GM08714 (cell line): ENCODE measurements around the gene AQP2.

Experiments
- H3K4me3 ChIP-seq: fragments of 200-500 bp; sonication (Bioruptor generic); 2 replicates; pipeline ENCODE4 v1.5.1; 2014; ENCODE audit warnings: mild to moderate bottlenecking, low read length, inconsistent platforms
- ZNF274 ChIP-seq: IDR thresholded peaks from 2 replicates; pipeline ENCODE4 v1.6.1; 2012; ENCODE audit warnings: mild to moderate bottlenecking, low read depth, low read length

AQP2 gene

GRCh38 chr12:49953151-49953550, 2.6 kb downstream of the AQP2 start:
- TF ChIP-seq ZNF274 = no peak
- H3K4me3 ChIP-seq = no peak overlapping the region

- H3K4me3 ChIP-seq = no peak overlapping the region
- no peak for TF ChIP-seq ZNF274
Measured at GRCh38 chr12:49953961-49954846, 3.7 kb downstream of the AQP2 start.

DNA sequence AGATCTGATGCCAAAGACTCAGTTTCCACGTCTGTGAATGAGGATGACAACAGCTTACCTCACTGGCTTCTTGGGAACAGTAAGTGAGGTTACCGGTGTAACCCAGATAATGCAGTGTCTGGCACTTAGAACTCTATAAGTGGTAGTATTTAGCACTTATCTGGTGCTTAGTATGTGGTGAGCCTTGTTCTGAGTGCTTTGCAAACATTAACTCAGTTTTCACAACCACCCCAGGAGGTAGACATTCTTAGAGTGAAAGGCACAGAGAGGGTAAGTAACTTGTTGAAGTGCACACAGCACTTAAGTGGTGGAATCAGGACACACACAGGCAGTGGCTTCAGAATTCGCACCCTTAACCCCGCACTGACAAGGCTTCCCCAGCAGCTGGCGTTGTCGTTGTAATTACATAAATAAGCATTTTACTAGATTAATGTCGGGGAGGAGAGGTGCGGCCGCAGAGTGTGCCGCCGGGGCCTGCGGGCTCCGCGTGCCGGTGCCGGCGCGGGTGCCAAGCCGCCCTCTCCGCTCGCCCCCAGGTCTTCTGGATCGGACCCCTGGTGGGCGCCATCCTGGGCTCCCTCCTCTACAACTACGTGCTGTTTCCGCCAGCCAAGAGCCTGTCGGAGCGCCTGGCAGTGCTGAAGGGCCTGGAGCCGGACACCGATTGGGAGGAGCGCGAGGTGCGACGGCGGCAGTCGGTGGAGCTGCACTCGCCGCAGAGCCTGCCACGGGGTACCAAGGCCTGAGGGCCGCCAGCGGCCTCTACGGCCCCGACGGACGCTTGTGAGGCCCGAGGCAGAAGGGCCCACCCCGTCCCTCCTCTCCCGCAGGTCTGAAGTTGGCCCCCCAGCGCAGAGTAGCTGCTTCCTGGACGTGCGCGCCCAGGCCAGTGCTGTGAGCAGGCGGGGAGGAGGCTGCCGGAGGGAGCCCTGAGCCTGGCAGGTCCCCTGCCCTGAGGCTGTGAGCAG, 4.6 kb downstream of the AQP2 start:
- H3K4me3 ChIP-seq = no peak overlapping the region
- TF ChIP-seq ZNF274 = no peak

DNA sequence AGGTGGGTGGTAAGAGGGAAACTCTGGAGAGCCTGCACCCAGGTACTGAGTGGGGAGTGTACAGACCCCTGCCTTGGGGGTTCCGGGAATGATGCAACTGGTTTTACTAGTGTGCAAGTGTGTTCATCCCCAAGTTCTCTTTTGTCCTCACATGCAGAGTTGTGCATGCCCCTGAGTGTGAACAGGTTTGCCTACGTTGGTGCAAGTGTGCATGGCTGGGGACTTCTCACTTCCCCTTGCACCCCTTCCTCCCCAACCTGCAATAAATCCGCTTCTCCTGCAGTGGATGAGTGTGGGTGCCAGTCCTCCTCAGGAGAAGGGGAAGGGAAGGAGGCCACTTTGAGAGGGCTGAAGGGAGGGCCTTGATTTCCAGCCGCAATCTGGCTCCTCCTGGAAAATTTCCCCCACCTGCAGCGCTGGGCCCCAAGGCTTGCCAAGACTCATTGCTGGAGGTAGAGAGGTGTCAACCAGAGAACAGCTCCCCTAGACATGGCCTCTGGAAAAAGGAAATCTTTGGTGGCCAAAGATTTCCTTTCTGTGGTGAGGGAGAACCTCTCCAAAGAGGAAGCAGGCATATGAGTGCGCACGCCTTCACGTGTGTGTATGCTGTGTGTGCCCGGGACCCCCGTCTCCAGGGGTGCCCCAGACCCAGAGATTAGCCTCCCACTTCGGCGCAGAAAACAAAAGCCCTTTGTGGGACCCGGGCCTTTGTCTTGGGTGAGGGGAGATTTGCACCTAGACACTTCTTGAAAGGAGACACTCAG, 5.5 kb downstream of the AQP2 start:
- no peak overlapping the region for H3K4me3 ChIP-seq
- TF ChIP-seq ZNF274 = no peak

DNA sequence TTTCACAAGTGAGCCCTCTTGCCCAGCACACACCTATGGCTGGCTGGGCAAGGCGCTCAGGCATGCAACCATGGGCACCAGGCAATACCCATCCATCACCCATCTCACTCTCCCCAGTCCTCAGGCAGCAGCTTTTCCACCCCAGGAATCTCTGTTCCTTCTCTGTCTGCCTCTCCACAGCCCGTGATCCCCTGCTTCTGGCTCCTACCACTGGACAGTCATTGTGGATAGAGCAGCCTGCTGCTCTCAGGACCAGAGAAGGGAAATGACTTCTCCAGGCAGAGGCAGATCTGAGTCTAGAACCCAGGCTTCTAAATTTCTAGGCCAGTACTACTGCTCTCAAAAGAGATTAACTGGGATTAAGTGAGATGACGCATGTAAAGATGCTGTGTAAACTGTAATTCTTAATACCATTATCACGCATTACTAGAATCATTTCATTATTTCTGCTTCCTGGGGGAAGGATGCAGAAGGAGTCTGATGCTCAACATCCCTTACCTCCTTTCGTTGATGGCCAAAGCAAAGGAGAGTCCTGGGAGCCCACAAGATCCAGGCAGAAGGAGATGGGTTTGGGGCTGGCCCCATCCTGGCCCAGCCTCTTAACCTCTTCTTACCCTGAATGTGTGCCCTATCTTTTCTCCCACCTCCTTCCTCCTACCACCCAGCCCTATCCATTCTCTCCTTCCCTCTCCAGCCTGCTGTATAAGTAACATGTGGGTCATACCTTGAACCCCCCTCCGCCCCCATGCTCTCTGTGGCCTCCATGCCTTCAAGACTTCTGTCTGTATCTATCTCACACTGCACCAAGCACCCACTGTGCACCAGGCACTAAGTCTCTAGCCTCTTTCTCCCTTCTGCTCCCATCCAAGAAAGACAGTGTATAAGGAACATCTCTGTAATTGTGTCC, 6.4 kb downstream of the AQP2 start:
- TF ChIP-seq ZNF274 = no peak
- no peak overlapping the region for H3K4me3 ChIP-seq

- H3K4me3 ChIP-seq = no peak overlapping the region
- TF ChIP-seq ZNF274 = no peak
Measured at GRCh38 chr12:49957570-49957967, 7.0 kb downstream of the AQP2 start.

DNA sequence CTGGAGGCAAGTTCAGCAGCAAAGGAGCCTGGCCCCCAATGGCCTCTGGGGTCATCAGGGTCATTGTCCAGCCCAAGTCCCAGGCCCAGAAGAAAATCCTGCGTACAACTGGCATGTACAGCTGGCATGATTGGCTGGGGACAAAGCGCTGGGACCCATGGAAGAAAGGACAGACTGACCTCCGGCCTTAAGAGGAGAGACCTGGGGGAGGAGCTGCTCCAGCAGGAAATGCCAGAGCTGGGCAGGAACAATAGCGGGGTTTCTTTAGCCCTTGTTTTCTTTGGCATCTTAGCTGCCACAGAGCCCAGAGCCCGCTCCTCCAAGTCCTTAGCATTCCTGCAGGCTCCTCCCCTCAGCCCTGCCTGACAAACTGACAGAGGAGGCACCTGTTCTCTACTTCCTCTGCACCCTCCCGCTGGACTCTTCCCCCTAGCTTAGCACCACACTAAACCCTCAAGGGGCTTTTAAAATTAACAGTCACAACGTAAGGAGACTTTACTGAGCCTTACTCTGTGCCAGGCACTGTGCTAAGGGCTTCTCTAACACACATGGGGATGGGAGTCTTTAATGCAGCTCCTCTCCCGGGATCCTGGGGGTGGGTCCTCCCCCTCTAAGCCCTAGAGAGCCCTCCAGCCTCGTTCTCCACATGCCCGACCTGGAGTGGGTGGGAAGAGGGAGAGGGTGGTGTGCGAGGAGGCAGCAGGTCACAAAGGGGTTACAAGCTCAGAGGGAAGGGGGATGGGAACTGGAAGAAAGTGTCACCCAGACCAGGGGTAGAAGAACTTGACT, 9.3 kb downstream of the AQP2 start:
- no peak overlapping the region for H3K4me3 ChIP-seq
- TF ChIP-seq ZNF274 = no peak

GRCh38 chr12:49960474-49961110, 10.1 kb downstream of the AQP2 start:
- H3K4me3 ChIP-seq = no peak overlapping the region
- TF ChIP-seq ZNF274 = no peak

- TF ChIP-seq ZNF274 = no peak
- H3K4me3 ChIP-seq = no peak within 1 kb of the TSS
Measured at GRCh38 chr12:49961111-49961922, 10.8 kb downstream of the AQP2 start, which contains the start of gene AQP5. TSS of gene AQP5 (plus strand) at chr12:49961872. CDS start at chr12:49962018, 146 bp downstream.

DNA sequence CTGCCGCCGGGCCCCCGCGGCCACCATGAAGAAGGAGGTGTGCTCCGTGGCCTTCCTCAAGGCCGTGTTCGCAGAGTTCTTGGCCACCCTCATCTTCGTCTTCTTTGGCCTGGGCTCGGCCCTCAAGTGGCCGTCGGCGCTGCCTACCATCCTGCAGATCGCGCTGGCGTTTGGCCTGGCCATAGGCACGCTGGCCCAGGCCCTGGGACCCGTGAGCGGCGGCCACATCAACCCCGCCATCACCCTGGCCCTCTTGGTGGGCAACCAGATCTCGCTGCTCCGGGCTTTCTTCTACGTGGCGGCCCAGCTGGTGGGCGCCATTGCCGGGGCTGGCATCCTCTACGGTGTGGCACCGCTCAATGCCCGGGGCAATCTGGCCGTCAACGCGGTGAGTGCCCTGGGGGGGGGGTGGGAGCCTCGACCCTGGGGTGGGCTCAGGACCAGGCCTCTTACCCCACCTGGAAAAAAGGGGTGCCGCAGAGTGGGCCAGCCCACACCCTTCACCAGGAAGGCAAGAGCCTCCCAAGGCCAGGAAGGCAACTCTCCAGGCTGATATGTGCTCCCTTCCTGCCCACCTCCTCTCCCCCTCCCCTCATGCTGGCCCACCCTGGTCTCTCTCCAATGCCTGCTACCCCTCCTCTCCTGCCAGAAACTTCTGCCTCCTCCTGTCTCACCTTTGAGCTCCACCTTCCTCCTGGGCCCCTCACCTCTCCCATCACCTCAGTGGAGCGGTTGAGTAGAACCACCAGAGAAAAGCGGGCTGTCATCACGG, 11.6 kb downstream of the AQP2 start:
- no peak overlapping the region for H3K4me3 ChIP-seq
- TF ChIP-seq ZNF274 = no peak
